ENCODE results near the gene DDAH2.

Gene DDAH2

DNA sequence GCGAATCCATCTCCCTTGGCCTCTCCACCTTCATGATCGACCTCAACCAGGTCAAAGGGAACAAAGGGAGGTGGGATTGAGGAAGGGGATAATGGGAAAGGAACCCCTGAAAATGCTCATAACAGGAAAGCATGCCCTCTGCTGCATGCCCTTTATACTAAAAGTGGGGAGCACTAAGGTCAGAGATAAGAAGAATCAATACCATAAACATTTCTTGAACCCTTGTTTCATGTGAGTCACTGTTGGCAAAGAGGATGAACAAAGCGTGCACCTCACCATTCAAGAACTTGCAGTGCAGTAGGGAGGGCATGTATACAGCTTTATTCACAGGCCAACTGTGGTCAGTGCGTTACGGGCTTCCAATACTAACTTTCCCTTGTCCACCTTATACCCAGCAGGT is 31.7 kb upstream of the DDAH2 start:
- no peak for DNase-seq

DNA sequence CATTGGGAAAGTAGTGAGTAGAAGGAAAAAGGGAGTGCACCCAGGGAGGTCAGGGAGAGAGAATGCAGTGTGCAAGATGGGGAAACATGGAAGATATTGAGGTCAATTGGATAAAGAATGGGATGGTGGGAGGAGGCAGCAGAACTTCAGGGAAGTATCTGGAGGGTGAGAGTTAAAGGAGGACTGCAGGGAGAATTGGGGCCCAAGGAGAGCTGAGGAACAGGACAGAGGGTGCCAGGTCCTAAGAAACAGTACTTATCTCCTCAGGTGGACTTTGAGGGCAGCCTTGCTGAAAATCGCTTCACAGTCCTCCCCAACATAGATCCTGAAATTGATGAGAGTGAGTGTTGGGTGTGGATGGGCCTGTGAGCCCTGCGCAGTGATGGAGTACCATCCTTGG is 29.2 kb upstream of the DDAH2 start:
- no peak for DNase-seq

DNA sequence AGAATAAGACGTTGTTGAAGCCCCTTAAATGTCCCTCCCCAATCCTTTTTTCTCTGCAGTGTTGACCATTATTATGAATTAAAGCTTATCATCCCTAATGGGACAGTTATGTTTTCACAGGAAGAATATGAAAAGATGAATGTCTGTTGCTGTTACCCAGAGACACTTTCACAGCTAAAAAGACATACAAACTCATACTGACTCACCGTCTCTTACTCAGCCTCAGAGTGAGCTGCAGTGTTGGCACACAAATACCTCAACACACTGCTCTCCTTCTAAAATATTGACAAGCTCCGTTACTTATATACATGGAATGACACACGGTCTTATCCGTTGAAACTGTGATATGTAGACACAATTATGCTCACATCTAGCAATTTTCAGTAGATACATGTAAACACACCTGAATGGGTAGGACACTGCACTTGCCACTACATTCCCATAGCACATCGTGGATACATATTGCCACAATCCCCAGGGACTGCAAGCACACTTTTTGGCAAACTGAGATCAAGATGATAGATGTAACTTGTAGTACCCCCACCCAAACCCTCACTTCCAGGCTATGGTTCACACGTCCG is 23.7 kb upstream of the DDAH2 start:
- DNase-seq = no peak

DNA sequence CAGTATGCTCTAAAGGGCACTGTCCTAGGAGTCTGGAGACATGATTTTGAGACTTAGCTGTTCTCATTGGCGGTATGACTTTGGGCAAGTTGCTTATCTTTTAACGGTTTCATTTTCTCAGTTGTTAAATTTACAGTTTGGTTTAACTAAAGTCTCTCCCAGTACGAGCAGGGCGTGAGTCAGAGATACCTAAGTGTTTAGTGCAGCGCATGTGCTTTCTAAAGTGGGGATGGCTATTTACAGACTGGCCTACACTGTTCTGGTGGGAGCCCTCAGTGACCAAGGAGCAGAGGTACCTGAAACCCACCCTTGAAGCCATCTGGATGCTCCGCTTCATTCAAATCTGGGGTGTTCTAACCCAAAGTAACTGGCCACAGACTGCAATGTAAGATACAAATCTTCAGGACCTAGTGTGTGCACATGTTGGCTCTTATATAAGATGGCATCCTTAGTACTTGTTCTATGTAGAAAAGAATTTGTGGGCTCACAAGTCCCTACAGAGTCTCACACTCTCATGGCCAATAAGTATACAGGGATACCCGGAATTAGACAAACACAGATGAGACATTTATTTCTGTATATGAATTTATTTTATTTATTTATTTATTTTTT is 21.4 kb upstream of the DDAH2 start:
- no peak for DNase-seq

DNA sequence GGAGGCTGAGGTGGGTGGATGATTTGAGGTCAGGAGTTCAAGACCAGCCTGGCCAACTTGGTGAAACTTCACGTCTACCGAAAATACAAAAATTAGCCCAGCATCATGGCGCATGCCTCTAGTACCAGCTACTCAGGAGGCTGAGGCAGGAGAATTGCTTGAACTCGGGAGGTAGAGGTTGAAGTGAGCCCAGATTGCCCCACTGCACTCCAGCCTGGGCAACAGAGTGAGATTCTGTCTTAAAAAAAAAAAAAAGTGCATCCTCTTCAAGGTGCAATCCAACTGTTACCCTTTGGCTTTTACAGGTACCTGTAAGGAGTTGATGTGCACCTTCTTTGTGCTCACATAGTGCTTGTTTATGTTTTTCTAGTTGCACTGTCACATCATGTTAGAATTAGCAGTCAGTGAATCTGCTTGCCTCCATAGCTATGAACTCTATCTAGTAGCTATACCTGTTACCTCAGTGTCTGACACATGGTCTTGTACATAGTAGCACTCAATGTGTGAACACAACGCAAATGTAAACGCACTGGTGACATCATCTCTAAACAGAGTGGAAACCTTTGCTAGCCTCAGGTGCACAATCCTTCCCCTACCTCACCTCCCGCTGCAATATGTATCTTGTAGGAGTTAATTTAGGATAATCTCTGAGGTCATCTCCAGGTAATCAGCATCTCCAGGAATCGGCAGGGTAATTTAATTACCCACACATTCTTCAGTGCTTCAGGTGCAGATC is 20.4 kb upstream of the DDAH2 start:
- no peak for DNase-seq

DNA sequence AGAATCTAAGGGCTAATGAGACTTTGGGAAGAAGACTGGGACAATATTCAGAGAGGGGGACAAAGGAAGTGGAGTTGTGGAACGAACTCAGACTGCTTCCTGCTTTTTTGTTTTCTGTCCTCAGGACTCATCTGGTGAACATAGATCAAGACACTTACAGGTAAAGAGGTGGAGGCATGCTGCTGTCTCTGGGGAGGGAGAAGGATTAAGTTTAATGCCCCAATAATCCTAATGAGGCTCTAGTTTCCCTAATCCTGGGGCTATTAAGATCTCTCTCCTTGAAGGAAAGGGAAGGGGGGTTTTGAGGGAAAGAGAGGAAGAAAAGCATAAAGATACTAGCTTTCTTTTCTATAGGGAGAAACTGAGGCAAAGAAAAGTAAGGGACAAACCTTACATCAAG is 15.3 kb upstream of the DDAH2 start:
- DNase-seq = no peak

DNA sequence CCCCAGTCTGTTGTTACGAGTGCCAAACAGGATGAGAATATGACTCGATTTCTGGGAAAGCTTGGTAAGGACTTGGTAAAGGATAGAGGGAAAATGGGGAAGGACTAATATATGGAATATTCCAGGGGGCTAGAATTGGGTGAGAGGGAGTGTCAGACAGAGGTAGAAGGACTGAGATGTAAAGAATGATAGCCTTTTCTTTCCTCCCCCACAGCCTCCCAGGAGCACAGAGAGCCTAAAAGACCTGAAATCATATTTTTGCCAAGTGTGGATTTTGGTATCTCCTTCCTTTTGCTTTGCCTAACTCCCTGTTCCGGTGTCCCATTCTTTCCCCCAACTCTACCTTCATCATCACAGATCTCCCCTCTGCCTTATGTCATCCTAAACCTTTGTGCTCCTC is 13.8 kb upstream of the DDAH2 start:
- DNase-seq = no peak

DNA sequence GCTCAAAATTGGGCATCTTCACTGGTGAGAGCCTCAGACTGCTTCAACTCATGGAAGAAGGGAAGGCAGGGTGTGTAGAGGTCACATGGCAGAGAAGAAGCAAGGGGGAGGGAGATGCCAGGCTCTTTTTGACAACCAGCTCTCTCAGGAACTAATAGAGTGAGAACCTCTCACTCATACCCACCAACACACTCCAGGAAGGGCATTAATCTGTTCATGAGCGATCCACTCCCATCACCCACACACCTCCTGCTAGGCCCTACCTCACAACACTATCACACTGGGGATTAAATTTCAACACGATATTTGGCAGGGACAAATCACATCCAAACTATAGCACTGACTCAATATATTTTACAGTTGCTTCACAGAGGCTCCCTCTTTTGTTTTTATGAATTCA is 12.7 kb upstream of the DDAH2 start:
- DNase-seq = no peak

DNA sequence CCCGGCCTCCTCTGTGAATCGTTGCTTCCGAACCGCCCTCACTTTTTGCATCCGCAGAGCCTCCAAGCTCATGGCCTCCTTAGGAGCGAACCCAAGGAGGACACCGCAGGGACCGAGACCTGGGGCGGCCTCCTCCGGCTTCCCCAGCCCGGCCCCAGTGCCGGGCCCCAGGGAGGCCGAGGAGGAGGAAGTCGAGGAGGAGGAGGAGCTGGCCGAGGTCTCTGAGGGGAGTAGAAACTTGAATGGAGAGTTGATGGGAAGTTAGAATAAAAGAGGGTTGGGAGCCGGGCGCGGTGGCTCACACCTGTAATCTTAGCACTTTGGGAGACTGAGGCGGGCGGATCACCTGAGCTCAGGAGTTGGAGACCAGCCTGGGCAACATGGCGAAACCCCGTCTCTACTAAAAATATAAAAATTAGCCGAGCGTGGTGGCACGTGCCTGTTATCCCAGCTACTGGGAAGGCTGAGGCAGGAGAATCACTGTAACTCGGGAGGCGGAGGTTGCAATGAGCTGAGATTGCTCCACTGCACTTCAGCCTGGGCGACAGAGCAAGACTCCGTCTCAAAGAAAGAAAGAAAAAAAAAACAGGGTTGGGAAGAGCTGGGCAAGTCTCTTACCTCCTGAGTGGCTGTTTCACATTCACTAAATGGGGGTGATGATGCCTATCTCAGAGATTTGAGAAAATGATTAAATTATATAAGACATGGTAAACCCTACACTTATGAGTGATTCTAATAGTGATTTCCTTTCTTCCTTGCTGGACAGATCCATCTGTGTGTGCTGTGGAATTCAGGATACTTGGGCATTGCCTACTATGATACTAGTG is 11.5 kb upstream of the DDAH2 start:
- no peak for DNase-seq

DNA sequence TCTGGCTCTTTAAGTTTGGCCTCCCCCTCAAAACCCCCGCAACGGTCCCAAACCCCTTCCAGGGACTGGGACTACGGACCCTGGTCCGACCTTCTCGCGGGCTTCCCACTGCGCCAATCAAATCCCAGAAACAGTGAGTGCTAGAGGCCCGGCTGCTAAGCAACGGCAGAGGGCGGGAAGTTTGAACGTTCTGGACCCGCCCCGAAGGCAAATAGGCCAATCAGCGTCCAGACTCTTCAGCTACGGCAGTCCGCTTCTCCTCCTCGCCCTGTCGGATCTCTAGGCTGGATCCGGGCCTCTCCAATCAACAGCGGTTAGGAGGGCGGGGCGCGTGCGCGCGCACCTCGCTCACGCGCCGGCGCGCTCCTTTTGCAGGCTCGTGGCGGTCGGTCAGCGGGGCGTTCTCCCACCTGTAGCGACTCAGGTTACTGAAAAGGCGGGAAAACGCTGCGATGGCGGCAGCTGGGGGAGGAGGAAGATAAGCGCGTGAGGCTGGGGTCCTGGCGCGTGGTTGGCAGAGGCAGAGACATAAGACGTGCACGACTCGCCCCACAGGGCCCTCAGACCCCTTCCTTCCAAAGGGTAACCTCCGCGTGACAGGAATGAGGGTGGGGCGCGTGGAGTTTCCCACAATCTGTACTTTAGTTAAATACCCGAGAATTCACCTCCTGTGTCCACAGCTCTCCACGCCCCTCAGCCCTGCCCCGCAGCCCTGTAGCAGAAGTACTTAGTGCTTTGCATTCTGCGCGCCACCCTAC is 10.7 kb upstream of the DDAH2 start, which contains the start of gene MSH5:
MSH5 (plus strand) TSS at position 367 of the 758 bp plus-strand sequence. CDS start 462 bp downstream, outside the sequence.
- DNase-seq = peak; percentile 86 to 99 (median 91)

DNA sequence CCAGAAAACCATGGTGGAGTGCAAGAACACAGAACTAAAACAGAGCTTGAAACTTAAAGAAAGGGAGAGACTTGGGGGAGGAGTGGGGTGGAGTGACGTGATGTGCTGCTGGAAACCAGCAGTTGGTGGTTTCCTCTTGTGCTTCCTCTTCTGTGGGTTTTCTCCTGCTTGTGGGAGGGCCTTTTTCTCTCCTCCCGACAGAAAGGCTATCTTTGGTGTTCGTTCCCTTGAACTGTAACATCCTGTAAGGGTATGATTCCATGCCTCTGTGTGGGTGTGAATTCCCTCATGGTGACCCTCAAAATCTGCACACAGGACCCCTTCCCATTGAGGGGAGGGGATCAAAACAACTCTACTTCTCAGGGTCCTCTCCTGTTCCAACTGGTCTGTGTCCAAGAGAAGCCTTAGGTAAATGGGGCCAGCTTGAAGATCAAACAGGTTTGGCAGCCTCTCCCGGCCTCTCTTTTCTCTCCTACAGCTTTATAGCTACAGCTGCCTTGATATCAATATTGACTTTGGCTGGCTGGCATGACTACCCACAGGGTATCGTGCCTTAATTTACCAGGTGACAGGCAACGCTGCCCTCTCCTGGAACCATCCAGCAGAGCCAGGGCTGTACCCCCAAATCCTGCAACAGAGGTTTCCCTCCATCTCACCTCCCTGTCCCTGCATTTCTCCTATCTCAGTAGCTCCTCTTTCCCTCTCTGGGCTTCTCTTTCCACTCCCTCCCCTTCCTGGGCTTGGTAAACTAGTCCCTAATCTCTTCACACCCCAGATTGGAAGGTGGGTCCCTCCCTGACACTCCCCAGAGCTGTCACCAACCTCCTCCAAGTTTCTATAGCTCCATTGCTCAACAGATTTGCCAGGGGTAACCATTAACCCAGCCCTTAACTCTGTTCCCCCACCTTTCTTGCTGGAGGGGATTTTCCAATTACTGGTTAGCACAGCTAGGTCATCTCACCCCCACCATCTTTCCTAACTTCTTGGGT is 9.2 kb upstream of the DDAH2 start:
- peak; percentile 36 to 92 (median 62) for DNase-seq

DNA sequence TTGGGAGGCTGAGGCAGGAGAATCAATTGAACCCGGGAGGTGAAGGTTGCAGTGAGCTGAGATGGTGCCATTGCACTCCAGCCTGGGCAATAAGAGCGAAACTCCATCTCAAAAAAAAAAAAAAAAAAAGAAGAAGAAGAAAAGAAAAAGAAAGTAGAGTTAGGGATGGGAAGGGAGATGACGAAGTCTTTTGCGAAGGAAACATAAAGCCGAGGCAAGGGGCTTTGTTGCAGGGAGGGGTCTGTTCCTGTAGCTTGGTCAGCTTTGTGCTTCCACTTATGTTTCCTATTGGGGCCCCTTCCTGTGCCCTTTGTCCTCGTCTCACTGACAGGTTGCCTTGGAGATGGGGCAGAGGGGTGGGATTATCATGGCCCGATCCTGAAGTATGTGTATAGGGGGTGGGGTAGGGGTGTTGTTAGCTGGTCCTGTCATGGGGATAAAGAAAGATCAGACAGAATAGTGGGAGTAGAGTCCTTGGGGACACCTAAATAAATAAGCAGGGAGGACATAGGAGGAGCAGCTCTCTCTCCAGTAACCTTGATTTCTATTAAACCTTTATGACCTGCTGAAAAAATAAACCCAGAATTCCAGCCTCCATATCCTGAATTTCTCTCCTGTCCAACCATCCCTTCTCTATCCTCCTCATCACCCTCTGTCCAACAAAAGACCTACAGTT is 8.4 kb upstream of the DDAH2 start:
- DNase-seq = peak in 1 of 5 donors; percentile 51

DNA sequence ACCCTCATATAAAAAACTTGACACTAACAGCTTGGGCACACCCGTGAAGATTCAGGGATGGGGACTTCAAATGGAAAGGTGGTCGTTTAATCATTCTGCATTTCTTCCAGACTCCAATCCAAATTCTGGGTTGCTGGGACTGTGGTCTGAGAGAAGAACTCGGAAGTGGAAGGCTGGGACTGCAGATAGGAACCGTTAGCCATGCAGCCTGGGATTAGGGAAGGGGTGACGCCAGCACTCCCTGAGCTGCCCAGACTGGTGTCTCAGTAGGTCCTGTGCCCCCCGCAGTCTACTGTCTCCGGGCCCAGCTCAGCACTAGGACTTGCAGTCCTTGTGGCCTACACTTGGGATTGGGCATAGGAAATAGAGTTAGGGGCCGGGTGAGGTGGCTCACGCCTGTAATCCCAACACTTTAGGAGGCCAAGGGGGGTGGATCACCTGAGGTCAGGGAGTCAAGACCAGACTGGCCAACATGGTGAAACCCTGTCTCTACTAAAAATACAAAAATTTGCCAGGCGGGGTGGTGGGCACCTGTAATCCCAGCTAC is 7.7 kb upstream of the DDAH2 start:
- no peak for DNase-seq

DNA sequence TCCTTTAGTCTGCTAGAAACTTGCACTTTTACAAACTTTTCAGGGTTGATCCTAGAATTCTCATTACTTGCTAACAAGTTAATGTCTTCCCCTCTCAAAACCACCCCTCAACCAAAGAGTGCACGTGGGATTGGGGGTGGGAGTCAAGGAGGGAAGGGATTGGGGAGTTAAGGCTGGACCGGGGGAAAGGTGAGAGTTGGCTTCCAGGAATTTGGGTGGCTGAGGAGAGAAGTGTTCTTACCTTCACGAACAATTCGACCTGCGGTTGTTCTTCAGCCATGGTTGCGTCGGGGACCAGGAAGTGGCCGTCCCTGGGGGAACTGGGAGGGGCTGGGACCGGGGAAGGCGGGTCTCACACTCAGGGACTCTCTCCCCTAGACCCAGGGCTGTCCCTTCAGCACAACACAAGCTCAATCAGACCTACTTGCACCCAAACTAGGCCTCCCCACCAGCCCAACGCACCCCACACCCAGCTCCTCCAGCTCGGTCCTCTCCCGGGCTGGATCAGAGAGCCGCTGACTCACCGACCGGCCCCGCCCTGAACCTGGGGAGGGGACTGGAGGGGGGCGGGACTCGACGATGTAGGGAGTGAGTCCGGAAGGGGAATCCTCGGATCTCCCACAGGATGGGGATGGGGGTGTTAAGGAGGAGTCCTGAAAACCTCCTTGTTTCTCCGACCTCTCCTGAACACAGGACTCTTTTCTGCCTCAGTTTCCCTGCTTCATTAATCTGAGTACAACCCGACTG is 7.1 kb upstream of the DDAH2 start, which contains the start of gene CLIC1:
CLIC1 (minus strand) TSS at position 510 of the 747 bp plus-strand sequence; CDS start at position 280, 230 bp downstream.
- DNase-seq = peak; percentile 41 to 87 (median 59)

DNA sequence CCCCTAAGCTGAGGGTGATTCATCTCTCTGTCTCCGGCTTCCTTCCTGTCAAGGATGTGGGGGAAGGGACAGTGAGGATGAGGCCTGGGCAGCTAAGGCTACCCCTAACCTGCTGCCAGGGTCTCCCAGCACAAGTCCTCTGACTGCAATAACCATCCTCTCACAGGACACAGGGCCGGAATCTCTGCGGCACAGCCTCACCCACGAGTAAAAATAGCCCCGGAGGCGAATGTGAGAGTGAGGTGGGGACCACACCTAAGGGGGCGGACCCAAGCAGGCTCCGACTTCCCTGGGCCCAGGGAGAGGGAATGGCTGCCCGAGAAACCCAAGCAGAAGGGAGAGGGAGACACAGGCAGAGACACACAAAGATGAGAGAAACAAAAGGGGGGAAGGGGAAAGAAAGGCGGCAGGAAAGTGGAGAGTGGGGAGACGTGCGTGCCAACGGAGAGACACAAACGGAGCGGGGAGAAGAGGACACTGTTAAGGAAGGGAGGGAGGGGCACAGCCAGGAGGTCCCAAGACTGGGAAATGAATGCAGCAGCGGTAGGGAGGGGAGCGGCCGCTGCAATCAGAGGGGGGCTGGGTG is 5.8 kb upstream of the DDAH2 start:
- peak in 1 of 5 donors; percentile 79 for DNase-seq

DNA sequence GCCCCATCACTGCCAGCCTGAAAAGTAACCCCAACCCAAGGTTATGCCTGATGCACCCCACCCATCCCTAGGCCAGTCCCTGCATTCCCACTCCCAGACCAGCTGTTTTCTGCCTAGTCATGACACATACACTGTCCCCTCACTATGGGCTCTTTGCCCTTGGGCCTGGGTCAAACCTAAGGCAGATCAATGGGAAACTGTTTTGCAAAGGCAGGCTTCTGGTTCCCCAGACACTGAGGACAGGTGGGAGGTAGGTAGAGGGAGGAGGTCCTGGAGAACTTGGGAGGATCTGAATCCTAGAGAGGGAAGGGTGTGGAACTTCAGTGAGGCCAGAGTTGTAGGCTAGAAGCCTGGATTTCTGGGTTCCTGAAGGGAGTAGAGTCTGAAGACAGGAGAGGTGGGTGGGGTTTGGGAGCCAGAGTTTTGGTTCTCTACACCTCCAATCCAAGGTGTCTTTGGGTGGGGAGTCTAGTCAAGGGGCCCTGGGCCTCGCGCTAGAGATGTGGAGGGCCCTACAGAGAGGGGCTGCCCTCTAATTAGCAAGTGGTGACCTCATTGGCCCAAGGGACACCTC is 5.2 kb upstream of the DDAH2 start:
- peak in 1 of 5 donors; percentile 42 for DNase-seq

DNA sequence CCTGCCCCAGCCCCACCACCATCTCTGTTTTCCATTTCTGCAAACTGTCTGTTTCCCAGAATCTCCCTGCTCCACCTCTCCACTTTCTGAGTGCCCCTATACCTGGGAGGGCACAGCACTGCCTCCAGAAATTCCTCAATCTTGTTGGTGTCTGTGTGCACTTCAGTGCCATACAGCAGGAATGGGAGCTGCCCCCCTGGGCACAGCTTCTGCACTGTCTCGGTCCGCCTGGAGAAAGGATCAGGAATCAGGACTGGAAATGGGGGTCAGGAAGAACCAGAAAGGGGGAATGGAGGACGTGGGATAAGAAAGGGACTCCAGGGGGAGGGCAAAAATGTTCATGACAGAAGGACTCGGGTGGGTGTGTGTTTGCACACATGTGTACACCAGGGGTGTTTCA is 4.6 kb upstream of the DDAH2 start:
- no peak for DNase-seq

DNA sequence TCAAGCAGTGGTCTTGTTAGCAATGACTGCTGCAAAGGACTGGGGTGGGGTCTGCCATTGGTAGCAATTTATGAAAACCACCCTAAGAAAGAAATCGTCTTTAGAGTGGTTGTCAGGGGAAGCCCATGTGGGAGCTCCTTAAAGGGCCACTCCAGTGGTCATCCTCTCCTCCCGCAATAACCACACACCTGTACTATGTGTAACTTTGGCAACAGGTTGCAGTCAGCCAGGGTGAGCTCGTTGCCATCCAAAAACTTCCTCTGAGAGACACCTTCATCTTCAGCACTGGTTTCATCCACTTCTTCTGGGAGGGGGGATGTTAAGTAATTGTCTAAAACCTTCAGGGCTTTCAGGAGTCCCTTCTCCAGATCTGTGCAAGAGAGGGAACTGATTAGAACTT is 2.9 kb upstream of the DDAH2 start:
- DNase-seq = no peak

All from T-helper 1 cell (primary cell).